TTC549 (cell line): ENCODE results near the gene ARFGEF3.

Source experiments
- FAIRE-seq: peaks from 2 replicates; lab custom pipeline; 2012; peaks lifted over from hg19 to GRCh38; lab: Jason Lieb, UNC

ARFGEF3 gene

GRCh38 chr6:138241381-138241780, 79.6 kb downstream of the ARFGEF3 start:
- FAIRE-seq: no peak

GRCh38 chr6:138241934-138242333, 80.2 kb downstream of the ARFGEF3 start:
- FAIRE-seq: no peak

GRCh38 chr6:138242987-138243592, 81.4 kb downstream of the ARFGEF3 start:
- FAIRE-seq: no peak

- FAIRE-seq: no peak
Measured at GRCh38 chr6:138245751-138246150, 84.0 kb downstream of the ARFGEF3 start.

GRCh38 chr6:138246650-138247440, 85.1 kb downstream of the ARFGEF3 start:
- no peak for FAIRE-seq

GRCh38 chr6:138248011-138248410, 86.3 kb downstream of the ARFGEF3 start:
- FAIRE-seq: no peak

- FAIRE-seq: no peak
Measured at GRCh38 chr6:138248878-138249277, 87.1 kb downstream of the ARFGEF3 start.

GRCh38 chr6:138250053-138250452, 88.3 kb downstream of the ARFGEF3 start:
- no peak for FAIRE-seq

- FAIRE-seq: no peak
Measured at GRCh38 chr6:138250513-138251247, 88.9 kb downstream of the ARFGEF3 start.

GRCh38 chr6:138253731-138254130, 92.0 kb downstream of the ARFGEF3 start:
- FAIRE-seq: no peak

- FAIRE-seq: no peak
Measured at GRCh38 chr6:138255443-138255842, 93.7 kb downstream of the ARFGEF3 start.

GRCh38 chr6:138257638-138258040, 95.9 kb downstream of the ARFGEF3 start:
- no peak for FAIRE-seq

GRCh38 chr6:138258197-138258596, 96.5 kb downstream of the ARFGEF3 start:
- FAIRE-seq: no peak

- no peak for FAIRE-seq
Measured at GRCh38 chr6:138258991-138259390, 97.3 kb downstream of the ARFGEF3 start.

- no peak for FAIRE-seq
Measured at GRCh38 chr6:138261116-138261780, 99.5 kb downstream of the ARFGEF3 start.

- no peak for FAIRE-seq
Measured at GRCh38 chr6:138263963-138264362, 102.2 kb downstream of the ARFGEF3 start.

GRCh38 chr6:138264372-138264880, 102.7 kb downstream of the ARFGEF3 start:
- no peak for FAIRE-seq

GRCh38 chr6:138266095-138266494, 104.4 kb downstream of the ARFGEF3 start:
- no peak for FAIRE-seq

- no peak for FAIRE-seq
Measured at GRCh38 chr6:138267971-138268895, 106.5 kb downstream of the ARFGEF3 start.

GRCh38 chr6:138271451-138271850, 109.7 kb downstream of the ARFGEF3 start:
- FAIRE-seq: no peak
